Frontal cortex (tissue), 4 donors: ENCODE measurements around the gene RNF149. TPM values are rescaled to one million over a fixed set of nuclear protein-coding genes. Genes with fewer than 3 reads are reported as not detected.
"Not testable (repeated sequence)": the region's sequence is repeated elsewhere in the genome, so short reads cannot be mapped to it uniquely, and the experiment has no call there.

Experiments
- DNase-seq, 2 donors: peaks; one replicate each; pipeline ENCODE4 v3.0.0; 2012; ENCODE audit warnings: low spot score in 2 of 2
- FAIRE-seq: peaks from 2 replicates; lab custom pipeline; 2012; peaks lifted over from hg19 to GRCh38; lab: Jason Lieb, UNC
- small RNA-seq: library from RNA; depleted of rRNA; stranded (forward); fragments of <200 nt; gene quantifications from one replicate; pipeline ENCODE3, GENCODE V24; 2014
- total RNA-seq: library from RNA; depleted of rRNA; stranded (reverse); fragments of >200 nt; gene quantifications from one replicate; pipeline ENCODE4 v1.2.3, GENCODE V29; 2014
- donor health status: control.
- donor health status: control.
- donor health status: control.

RNF149 gene
- total RNA-seq, 1 donor from 2014 or later, result 45.2 TPM

GRCh38 chr2:101239760-101240118 lies 68.8 kb downstream of the RNF149 start:
- not testable (repeated sequence) for DNase-seq, FAIRE-seq

GRCh38 chr2:101238930-101239759 lies 69.4 kb downstream of the RNF149 start:
- FAIRE-seq (no peak), DNase-seq (no peak)

DNA sequence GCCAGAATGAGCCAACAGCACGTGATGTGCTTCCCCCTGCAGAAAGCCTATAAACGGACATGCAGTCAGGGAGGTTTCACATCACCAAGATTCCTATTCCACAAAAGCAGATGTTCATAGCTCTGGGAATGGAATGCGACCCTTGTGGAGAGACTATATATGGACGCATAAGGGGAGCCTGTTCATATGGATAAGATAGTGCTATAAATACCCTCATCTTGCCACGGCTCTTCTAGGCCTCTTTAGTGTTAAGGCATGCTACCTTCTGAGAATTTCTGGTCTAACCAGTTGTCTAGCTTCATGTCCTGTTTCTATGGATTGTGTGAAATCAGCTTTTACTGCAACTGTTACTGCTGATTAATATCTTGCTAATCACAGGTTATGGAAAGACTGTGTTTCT lies 70.6 kb downstream of the RNF149 start:
- not testable (repeated sequence) for FAIRE-seq, DNase-seq

GRCh38 chr2:101235956-101236355 lies 72.5 kb downstream of the RNF149 start:
- DNase-seq, FAIRE-seq: not testable (repeated sequence)

DNA sequence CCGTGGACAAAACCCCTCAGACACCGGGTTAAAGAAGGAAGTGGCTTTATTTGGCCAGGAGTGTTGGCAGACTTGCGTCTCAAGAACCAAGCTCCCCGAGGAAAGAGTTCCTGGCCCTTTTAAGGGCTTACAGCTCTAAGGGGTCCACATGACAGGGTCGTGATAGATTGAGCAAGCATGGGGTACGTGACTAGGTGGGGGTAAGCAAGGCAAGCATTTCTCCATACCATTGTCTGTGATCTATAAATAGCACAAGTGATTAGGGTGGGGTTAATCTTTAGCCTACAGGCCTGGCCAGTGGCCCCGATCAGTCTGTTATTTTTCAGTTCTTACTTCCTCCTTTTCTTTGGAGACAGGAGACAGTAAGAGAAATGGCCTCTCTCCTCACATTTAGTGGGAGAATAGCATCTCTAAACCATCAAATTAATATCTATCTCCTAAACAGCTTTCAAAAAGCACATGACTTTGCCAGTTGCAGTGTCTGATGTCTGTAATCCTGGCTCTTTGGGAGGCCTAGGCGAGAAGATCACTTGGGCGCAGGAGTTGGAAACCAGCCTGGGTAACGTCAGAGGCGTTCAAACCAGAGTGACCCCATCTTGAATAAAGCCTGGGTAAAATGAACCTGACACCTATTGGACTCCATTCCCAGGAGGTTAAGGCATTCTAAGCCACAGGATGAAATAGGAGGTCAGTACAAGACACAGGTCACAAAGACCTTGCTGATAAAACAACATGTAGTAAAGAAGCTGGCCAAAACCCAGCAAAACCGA lies 74.1 kb downstream of the RNF149 start:
- no peak for DNase-seq
- no peak for FAIRE-seq

- FAIRE-seq (no peak), DNase-seq (no peak)
These were observed 75.7 kb downstream of the RNF149 start for GRCh38 chr2:101232770-101233169.

- DNase-seq (no peak), FAIRE-seq (no peak)
These were observed 76.4 kb downstream of the RNF149 start for GRCh38 chr2:101231937-101232730.

DNA sequence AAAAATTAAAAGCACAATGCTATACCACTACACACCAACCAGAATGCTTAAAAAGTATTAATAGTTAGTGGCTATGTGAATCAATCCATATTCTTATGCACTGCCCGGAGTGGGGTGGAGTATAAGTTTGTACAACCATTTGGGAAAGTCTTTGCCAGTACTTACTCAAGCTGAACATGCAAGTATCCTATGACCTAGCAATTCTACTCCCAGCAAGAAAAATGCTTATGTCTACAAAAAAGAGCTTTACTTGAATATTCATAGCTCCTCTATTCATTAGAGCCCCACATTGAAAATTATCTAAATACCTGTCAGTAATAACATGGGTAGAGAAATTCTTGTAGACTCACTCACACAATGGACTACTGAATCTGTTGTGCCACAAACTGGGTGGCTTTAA lies 77.3 kb downstream of the RNF149 start:
- DNase-seq, result no peak
- FAIRE-seq, result no peak

- DNase-seq, result no peak
- no peak for FAIRE-seq
These were observed 77.9 kb downstream of the RNF149 start for GRCh38 chr2:101230541-101231001.

Small RNA genes lying within 50 kb of the gene (small RNA-seq; reads per million reads assigned to genes)
- gene MIR5696 (not detected), gene SNORD89 (215 reads per million, percentile 98 among the genes with 10 or more reads in this experiment)

Other genes starting within 250 kb of the RNF149 start
- 6.1 TPM for gene TBC1D8, start 157.3 kb downstream of the RNF149 start, total RNA-seq
- 14.3 TPM for gene CNOT11, start 55.8 kb downstream of the RNF149 start, total RNA-seq
- 9.8 TPM for gene CREG2, start 78.8 kb upstream of the RNF149 start, total RNA-seq
- gene RFX8, start 166.4 kb upstream of the RNF149 start, total RNA-seq, result 0.41 TPM